SHP77 (cell line): ENCODE data around the gene JSRP1.

ENCODE experiments used
- DNase-seq, 2 experiments: peaks; one replicate each; lab custom pipeline; 2025; lab: John Stamatoyannopoulos, UW

The JSRP1 gene

GRCh38 chr19:2216361-2217225, 39.6 kb downstream of the JSRP1 start:
- no peak for DNase-seq

DNA sequence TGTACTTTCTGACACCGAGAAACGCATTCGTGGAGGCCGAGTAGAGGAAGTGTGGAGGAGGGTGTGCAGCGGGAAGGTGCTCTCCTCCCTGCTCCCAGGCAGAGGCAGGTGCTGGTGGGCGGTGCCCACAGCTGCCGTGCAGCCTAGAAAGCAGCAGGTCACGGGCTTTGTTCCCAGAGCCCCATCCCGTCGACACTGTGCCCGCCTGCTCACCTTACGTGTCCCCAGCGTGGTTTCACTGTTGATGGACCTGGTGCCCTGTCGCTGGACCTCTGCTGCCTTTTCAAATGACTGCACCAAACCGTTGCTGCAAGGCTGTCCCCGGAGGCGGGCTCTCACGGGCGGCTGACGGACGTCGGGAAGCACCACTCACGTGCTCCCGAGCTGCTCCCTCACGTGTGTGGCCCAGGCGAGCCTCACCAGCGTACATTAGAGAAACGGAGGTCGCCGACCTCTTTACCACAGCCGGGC, 40.9 kb downstream of the JSRP1 start:
- no peak for DNase-seq

- DNase-seq = no peak
Measured at GRCh38 chr19:2214251-2214650, 42.0 kb downstream of the JSRP1 start.

DNA sequence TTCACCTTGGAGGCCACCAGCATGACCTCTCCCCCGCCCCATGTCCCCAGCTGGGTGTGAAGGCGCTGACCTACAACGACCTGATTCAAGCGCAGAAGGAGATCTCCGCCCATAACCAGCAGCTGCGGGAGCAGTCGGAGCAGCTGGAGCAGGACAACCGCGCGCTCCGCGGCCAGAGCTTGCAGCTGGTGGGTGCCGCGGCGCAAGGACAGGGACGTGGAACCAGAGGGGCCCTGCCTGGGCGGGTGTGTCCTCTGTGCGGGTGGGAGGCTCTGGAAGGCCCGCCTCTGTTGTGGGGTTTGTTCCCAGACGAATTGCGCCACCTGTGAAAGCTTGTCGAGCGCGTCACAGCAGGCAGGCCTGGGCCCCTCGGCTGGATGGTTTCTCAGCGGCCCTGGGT, 42.4 kb downstream of the JSRP1 start:
- DNase-seq = peak; percentile 24 to 49

DNA sequence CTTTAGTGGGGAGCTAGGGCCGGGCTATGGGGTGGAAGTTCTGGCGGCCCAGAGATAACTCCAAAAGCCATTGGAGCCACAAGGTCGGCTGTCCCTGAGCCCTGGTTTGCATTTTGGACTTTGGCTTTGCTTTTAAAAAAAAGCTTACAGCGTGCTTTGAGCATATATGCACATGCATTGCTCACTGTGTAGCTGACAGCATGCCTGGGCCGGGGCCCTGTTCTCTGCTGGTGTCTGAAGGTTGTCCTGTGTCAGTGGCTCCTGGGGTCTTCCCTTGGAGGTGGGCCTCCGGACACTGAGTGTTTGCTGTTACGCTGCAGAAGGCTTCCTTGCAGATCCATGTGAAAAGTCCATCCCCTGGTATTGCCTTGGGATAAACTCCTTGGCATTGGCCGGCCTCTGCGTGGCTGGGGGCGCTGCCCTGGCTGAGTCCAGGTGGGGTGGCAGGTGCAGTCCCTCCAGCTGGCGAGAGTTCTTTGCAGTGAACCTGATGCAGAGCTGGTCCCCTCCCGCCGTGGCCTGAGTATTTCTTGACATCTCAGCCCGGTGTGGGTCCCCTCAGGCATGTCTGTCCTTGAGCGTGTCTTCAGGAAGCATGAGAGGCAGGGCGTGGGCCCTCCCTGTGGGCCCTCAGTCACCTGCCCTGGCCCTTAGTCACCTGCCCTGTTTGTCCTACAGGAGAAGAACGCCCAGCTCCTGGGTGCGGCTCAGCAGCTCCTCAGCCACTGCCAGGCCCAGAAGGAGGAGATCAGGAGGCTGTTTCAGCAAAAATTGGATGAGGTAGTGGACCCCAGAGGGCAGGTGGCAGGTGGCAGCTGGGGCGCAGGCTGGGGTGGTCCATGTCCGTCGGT, 43.1 kb downstream of the JSRP1 start:
- no peak for DNase-seq

- no peak for DNase-seq
Measured at GRCh38 chr19:2210987-2211740, 45.1 kb downstream of the JSRP1 start.

DNA sequence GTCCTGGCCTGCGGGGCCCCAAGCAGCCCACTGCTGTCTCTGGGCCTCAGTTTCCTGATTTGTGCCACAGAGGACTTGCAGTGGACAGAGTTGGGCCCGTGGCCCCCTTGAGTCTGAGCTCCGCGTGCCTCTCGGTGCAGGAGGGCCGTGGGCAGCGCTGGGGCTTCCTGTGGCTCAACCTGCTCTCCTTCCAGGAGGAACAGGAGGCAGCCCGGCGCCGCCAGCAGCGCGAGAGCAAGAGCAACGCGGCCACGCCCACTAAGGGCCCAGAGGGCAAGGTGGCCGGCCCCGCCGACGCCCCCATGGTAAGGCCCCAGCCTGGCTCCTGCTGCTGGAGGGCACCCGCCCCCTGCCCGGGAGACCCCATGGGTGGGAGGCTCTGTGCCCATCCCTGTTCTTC, 46.0 kb downstream of the JSRP1 start:
- DNase-seq = no peak

DNA sequence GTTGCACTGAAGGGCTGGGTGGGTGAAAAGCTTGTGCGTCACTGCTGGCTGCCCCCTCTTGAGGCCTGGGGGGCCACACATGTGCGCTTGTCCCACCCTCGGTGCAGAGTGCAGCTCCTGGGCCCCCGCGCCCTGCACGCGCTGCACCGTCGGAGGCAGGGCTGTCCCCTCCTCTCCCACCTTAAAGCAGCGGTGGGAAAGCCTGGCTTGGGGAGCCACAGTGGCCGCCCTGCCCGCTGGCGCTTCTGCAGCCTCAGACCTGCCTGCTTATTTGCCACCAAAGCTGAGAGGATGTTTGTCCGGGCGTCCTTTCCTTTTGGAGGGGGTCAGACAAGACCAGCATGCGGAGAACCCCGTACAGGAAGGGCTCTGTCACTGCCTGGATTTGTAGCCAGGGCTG, 46.8 kb downstream of the JSRP1 start:
- DNase-seq = no peak

DNA sequence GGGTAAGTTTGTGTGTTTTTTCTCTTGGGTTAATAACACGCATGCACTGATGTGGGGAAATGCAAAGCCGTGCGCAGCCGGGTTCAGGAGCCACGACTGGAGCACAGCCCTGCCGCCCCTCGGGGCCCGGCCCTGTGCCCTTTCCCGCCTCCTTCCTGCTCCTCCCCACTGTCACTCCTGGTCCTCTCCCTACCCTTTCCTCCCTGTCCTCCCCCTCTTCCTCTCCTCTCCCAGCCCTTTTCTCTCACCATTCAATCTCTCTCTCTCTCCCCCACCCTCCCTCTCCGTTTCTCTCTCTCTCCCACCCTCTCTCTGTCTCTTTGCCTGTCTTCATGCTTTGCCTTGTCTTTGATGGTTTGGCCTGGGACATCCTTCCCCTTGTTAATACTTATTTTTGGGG, 47.2 kb downstream of the JSRP1 start:
- no peak for DNase-seq

DNA sequence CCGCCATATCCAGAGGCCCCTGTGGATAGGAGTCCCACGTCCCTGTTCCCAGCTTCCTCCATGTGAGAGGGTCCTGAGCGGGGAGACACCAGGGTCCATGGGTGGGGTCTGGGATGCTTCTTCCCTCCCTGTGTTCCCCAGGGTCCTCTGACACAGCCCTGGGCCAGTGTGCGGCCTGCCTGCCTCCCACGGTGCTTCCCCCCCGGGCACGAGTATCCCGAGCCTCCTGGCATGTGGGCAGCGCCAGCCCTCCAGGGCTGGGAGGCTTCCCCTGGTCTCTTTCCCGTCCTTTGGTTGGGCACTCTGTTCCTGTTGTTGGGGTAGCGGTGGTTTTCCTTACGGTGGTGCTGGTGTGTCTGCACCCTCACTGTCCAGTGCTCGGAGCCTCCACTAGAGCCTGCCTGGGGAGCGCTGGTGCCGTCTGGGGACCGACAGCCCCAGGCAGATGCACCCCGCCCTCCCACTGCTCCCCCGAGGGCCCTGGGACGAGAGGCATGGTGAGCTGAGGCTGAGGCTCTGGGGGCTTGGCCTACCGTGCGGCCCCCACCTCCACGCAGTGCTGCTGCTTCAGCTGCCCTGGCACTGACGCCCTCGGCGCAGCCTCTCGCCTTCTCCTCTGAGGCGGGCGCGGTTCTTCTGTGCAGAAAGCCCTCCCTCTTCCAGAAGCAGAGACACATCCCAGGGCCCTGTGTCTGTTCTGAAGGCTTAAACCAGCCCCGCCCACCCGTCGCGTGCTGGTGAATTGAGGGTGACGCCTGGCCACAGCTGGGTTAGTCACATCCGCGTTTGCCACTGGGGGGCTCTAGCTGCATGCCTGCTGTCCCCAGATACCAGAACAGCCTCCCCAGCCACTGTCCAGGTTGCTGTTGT, 48.0 kb downstream of the JSRP1 start:
- no peak for DNase-seq

DNA sequence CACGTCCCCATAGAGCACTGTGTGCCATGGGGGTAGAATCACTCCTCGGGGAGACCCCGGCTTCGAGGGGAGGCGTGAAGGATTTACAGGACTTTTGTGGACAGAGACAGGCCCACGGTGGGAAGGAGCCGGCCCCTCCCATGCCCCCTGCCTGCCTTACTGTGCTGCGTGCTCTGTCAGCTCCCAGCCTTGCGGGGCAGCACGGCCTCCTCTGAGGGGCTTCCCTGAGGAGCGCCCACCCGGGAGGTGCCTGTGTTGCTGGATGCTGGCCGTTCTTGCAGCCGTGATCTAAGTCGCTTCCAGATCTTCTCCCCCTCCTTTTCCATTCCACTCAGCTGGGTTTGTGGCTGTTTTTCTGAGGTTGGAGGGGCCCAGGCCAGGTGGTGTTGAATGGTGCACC, 49.2 kb downstream of the JSRP1 start:
- no peak for DNase-seq

DNA sequence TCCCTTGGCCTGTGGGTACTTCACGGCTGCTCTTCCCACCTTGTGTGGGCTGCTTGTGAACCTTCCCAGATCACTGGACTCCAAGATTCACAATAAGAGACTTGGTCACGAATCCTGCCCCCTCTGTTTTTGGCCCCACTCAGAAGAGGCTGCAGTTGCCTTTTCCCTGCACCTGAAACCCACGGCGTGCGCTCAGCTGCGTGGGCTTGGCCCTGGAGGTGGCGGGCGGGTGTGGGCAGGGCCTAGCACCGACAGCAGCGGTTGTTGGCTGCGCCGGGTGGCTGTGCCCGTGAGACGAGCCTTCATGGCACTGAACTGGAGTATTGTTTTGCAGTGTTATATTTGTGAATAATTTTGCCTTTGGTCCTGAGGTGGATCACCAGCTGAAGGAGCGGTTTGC, 53.9 kb downstream of the JSRP1 start:
- no peak for DNase-seq
